ENCODE results near the gene TTC33. TPM values are rescaled to one million over a fixed set of nuclear protein-coding genes. Genes with fewer than 3 reads are reported as not detected.

TTC33 gene
- total RNA-seq, 6 experiments from 2014 or later = 5.6 to 9.2 (median 7.0) TPM

DNA sequence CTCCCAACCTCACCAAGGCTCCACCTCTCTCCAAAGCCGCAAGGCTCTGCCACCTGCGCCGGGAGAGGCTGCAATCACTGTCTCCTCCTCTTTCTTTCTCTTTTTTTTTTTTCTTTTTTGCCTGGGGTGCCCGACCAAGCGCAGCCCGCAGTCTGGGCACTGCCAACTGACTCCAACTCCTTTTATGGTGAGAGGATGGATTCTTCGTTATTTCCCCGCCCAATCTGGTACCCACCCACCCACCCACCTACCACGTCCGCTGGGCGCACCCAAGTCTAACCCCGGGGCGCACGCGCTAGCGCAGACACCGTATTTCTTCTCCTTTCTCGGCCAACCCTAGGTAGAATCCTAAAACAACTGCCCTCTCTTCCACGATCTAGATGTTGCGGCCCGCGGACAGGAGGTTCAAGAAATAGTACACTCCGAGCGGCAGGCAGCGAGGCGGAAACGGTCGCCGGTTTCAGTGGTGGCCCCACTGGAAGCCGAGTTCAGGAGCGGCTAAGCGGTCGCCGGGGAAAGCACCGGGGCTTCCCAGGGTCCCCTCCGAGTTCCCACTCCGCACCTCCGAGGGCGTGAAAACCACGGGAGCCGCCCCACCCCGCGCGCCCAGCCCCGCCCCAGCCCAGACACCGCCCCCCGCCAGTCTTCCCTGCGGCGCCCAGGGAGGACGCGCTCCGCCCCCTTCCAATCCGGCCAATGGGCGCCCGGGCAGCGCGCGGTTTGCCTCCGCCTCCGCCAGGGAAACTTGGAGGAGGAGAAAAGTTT, 76.4 kb downstream of the TTC33 start:
- Histone ChIP-seq H3K4me1 (peaks cover 0 to 11% (median 2%) of the 10 kb centered on the region in 4 donors), H3K9me3 (no peaks in the 10 kb centered on the region), H3K27me3 (peaks cover 0 to 13% of the 10 kb centered on the region in 2 donors), H3K36me3 (no peaks in the 10 kb centered on the region), H3K4me3 (peak overlapping the region; percentile 46 to 73 (median 58)), H3K27ac (peak overlapping the region; percentile 53 to 77 (median 69))
- intact Hi-C loops (cut with DNase I) = no loop called here
- peak; percentile 95 to 98 (median 96) for ATAC-seq
- WGBS (ENCODE audit: insufficient coverage, low coverage, low lambda C conversion rate, missing lambda C conversion rate) = 0% methylated on average over 22 of the region's 60 CpGs
- peak; percentile 92 to 96 (median 95) for DNase-seq
- no peak for TF ChIP-seq CTCF (IDR thresholded peaks at IDR 0.05)
- TF ChIP-seq POLR2A (IDR thresholded peaks at IDR 0.05) = no peak

- H3K27me3 ChIP-seq = peaks cover 0 to 13% of the 10 kb centered on the region in 2 donors
- WGBS (ENCODE audit: insufficient coverage, low coverage, low lambda C conversion rate, missing lambda C conversion rate) = 14% methylated on average over 12 of the region's 12 CpGs
- H3K4me3 ChIP-seq = peak overlapping the region; percentile 46 to 73 (median 58)
- no peaks in the 10 kb centered on the region for H3K36me3 ChIP-seq
- no peak for TF ChIP-seq CTCF (IDR thresholded peaks at IDR 0.05)
- TF ChIP-seq POLR2A (IDR thresholded peaks at IDR 0.05) = no peak
- H3K27ac ChIP-seq = peak overlapping the region in 2 of 3 donors; percentile 53 to 69
- ATAC-seq (no peak), DNase-seq (no peak)
- H3K4me1 ChIP-seq = peaks cover 0 to 11% (median 2%) of the 10 kb centered on the region in 4 donors
- intact Hi-C loops (cut with DNase I) = no loop called here
- H3K9me3 ChIP-seq = no peaks in the 10 kb centered on the region
Measured at GRCh38 chr5:40678460-40679147, 77.2 kb downstream of the TTC33 start.

DNA sequence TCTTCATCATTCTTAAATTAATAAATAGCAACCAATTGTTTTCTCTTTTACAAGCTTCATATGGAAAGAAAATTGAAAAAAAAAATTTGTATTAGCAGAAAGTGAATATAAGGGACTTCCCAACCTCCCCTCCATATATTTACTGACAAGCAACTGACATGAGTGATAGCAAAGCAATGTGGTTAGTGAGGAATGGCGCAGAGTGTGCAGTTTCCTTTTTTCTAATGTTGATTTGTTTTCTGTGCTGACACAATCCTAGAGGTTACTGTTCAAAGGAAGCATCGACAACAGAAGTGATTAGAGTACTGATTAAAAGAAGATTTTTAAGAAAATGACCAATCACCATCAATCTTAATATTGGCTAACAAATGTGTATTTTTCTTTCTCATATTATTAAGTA, 77.7 kb downstream of the TTC33 start:
- ATAC-seq (no peak), DNase-seq (no peak)
- TF ChIP-seq CTCF (IDR thresholded peaks at IDR 0.05) (no peak), POLR2A (IDR thresholded peaks at IDR 0.05) (no peak)
- H3K9me3 ChIP-seq = no peaks in the 10 kb centered on the region
- H3K27me3 ChIP-seq = peaks cover 0 to 13% of the 10 kb centered on the region in 2 donors
- no peaks in the 10 kb centered on the region for H3K36me3 ChIP-seq
- H3K4me3 ChIP-seq = no peak overlapping the region
- intact Hi-C loops (cut with DNase I) = no loop called here
- H3K27ac ChIP-seq = no peak overlapping the region
- 50% methylated on average over 2 of the region's 2 CpGs for WGBS (ENCODE audit: insufficient coverage, low coverage, low lambda C conversion rate, missing lambda C conversion rate)
- H3K4me1 ChIP-seq = peaks cover 0 to 11% (median 2%) of the 10 kb centered on the region in 4 donors

DNA sequence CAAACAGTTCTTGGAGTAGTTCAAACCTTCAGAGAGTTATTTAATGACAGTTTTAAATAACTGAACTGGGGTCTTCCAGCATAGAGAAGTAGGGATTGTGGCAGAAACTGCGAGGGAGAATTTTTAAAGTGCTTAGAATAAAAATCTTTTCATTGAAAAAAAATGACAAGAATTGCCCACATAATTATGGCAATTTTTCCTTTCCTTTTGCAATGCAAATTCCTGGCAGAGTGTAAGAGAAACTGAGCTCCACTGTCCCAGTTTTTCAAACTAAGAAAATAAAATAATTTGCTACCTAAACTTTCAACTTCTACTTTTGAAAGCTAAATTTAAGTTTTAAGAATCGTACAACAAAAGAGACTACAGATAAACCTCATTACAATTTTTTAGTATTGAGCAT, 78.3 kb downstream of the TTC33 start:
- DNase-seq (no peak), ATAC-seq (no peak)
- TF ChIP-seq CTCF (IDR thresholded peaks at IDR 0.05) (no peak), POLR2A (IDR thresholded peaks at IDR 0.05) (no peak)
- H3K36me3 ChIP-seq = no peaks in the 10 kb centered on the region
- H3K4me1 ChIP-seq = peaks cover 0 to 11% (median 2%) of the 10 kb centered on the region in 4 donors
- no peak overlapping the region for H3K27ac ChIP-seq
- intact Hi-C loops (cut with DNase I) = no loop called here
- H3K27me3 ChIP-seq = peaks cover 0 to 13% of the 10 kb centered on the region in 2 donors
- H3K9me3 ChIP-seq = no peaks in the 10 kb centered on the region
- WGBS (ENCODE audit: insufficient coverage, low coverage, low lambda C conversion rate, missing lambda C conversion rate) = 64% methylated on average over 2 of the region's 2 CpGs
- no peak overlapping the region for H3K4me3 ChIP-seq

Measured in right lobe of liver (tissue), 6 donors.